H1 (cell line): ENCODE results near the gene VAMP4. TPM values are rescaled to one million over a fixed set of nuclear protein-coding genes. Genes with fewer than 3 reads are reported as not detected.

Source experiments
- CTCF ChIA-PET: fragments of 300-600 bp; sonication (Branson Sonifier 250); formaldehyde crosslinking; loops from one replicate; lab custom pipeline; 2021; ENCODE audit not compliant: partially characterized antibody; lab: Charles Lee
- POLR2A ChIA-PET: fragments of 300-600 bp; sonication (Branson Sonifier 250); formaldehyde crosslinking; loops from one replicate; lab custom pipeline; 2021; ENCODE audit warnings: inconsistent platforms; ENCODE audit not compliant: partially characterized antibody; lab: Charles Lee
- DNase-seq, 2 experiments: peaks; one replicate each; pipeline versions ENCODE4 v3.0.0 to v3.0.0-alpha.2; 2010 to 2022; ENCODE audit warnings: low spot score in 2 of 2, low read depth in 1 of 2, mixed read lengths in 1 of 2
- FAIRE-seq: peaks from 2 replicates; lab custom pipeline; 2011; peaks lifted over from hg19 to GRCh38; lab: Jason Lieb, UNC
- H2AFZ ChIP-seq: 2 replicates; pipeline ENCODE4 v1.8.1; 2012; ENCODE audit warnings: low read length, inconsistent platforms
- H2AK5ac ChIP-seq: 2 replicates; pipeline ENCODE4 v1.6.1; 2013; ENCODE audit warnings: low read depth, low read length
- H2BK120ac ChIP-seq: replicated peaks from 2 replicates; pipeline ENCODE3; 2013; ENCODE audit warnings: low read depth, low read length, inconsistent platforms
- H2BK12ac ChIP-seq: 2 replicates; pipeline ENCODE4 v1.6.1; 2013; ENCODE audit warnings: low read depth, low read length
- H2BK15ac ChIP-seq: 2 replicates; pipeline ENCODE4 v1.6.1; 2013; ENCODE audit warnings: low read length
- H2BK20ac ChIP-seq: 2 replicates; pipeline ENCODE4 v1.6.1; 2013; ENCODE audit warnings: low read length
- H2BK5ac ChIP-seq: 2 replicates; pipeline ENCODE4 v1.6.1; 2013; ENCODE audit warnings: low read depth, low read length
- H3K14ac ChIP-seq: 2 replicates; pipeline ENCODE4 v1.6.1; 2013; ENCODE audit warnings: inconsistent platforms; ENCODE audit not compliant: insufficient read length
- H3K18ac ChIP-seq: 2 replicates; pipeline ENCODE4 v1.6.1; 2013; ENCODE audit warnings: low read length; ENCODE audit errors: extremely low read depth
- H3K23ac ChIP-seq: 2 replicates; pipeline ENCODE4 v1.6.1; 2013; ENCODE audit warnings: inconsistent platforms; ENCODE audit not compliant: insufficient read length
- H3K23me2 ChIP-seq: 2 replicates; pipeline ENCODE4 v1.6.1; 2013; ENCODE audit warnings: low read depth, low read length
- H3K27ac ChIP-seq: 2 replicates; pipeline ENCODE4 v1.6.1; 2011; ENCODE audit warnings: low read depth, low read length, inconsistent platforms
- H3K27me3 ChIP-seq, 4 experiments: replicated peaks in 1 of 4; 1 replicate in 1 of 4; 2 replicates in 3 of 4; pipeline versions ENCODE4 v1.6.1 to v1.8.1; 2011 to 2013; ENCODE audit warnings: low read length in 3 of 4, mild to moderate bottlenecking in 3 of 4, inconsistent platforms in 2 of 4, mixed read lengths in 2 of 4, moderate library complexity in 1 of 4; ENCODE audit not compliant: control insufficient read depth in 3 of 4, insufficient read depth in 3 of 4; ENCODE audit errors: extremely low read depth in 1 of 4
- H3K36me3 ChIP-seq, 4 experiments: 2 replicates each; pipeline versions ENCODE4 v1.6.1 to v1.8.1; 2011 to 2013; ENCODE audit warnings: mild to moderate bottlenecking in 4 of 4, low read length in 3 of 4, moderate library complexity in 2 of 4, control low read depth in 1 of 4, inconsistent platforms in 1 of 4; ENCODE audit not compliant: insufficient read depth in 4 of 4, control insufficient read depth in 2 of 4
- H3K4ac ChIP-seq: replicated peaks from 2 replicates; pipeline ENCODE3; 2013; ENCODE audit warnings: low read length, low read depth, mixed read lengths, inconsistent platforms; ENCODE audit not compliant: insufficient read length
- H3K4me1 ChIP-seq, 4 experiments: replicated peaks in 1 of 4; 1 replicate in 1 of 4; 2 replicates in 3 of 4; pipeline versions ENCODE4 v1.6.1 to v1.8.1; 2011 to 2013; ENCODE audit warnings: low read length in 3 of 4, inconsistent platforms in 2 of 4, mixed read lengths in 1 of 4; ENCODE audit not compliant: insufficient read depth in 4 of 4, control insufficient read depth in 3 of 4
- H3K4me2 ChIP-seq, 2 experiments: 2 replicates each; pipeline versions ENCODE4 v1.6.1 to v1.8.1; 2011 to 2013; ENCODE audit warnings: low read depth in 2 of 2, low read length in 2 of 2, control low read depth in 1 of 2, inconsistent platforms in 1 of 2, mild to moderate bottlenecking in 1 of 2; ENCODE audit not compliant: insufficient read depth in 1 of 2
- H3K4me3 ChIP-seq, 4 experiments: fragments of 200-600, 300-600 bp in 1 of 4; sonication (generic), shearing (Covaris generic), sonication (Bioruptor Twin) in 1 of 4; 2 replicates each; pipeline versions ENCODE4 v1.5.1 to v1.8.1; 2011 to 2016; ENCODE audit warnings: low read length in 4 of 4, low read depth in 3 of 4, control low read depth in 2 of 4, inconsistent platforms in 2 of 4, mild to moderate bottlenecking in 2 of 4, mixed read lengths in 1 of 4, moderate library complexity in 1 of 4; ENCODE audit not compliant: insufficient read depth in 2 of 4; ENCODE audit errors: extremely low read depth in 1 of 4
- H3K56ac ChIP-seq: replicated peaks from 2 replicates; pipeline ENCODE3; 2013; ENCODE audit warnings: low read depth, mild to moderate bottlenecking, mixed read lengths, low read length, inconsistent platforms; ENCODE audit not compliant: insufficient read length
- H3K79me1 ChIP-seq: 2 replicates; pipeline ENCODE4 v1.6.1; 2013; ENCODE audit warnings: low read depth, low read length, control low read depth
- H3K79me2 ChIP-seq, 2 experiments: 2 replicates each; pipeline versions ENCODE4 v1.6.1 to v1.8.1; 2012 to 2013; ENCODE audit warnings: low read length in 2 of 2, mild to moderate bottlenecking in 2 of 2, inconsistent platforms in 1 of 2; ENCODE audit not compliant: insufficient read depth in 2 of 2, control insufficient read depth in 1 of 2
- H3K9ac ChIP-seq, 4 experiments: replicated peaks in 1 of 4; 1 replicate in 1 of 4; 2 replicates in 3 of 4; pipeline versions ENCODE4 v1.6.1 to v1.8.1; 2011 to 2013; ENCODE audit warnings: low read depth in 3 of 4, low read length in 3 of 4, control low read depth in 2 of 4, mild to moderate bottlenecking in 2 of 4, moderate library complexity in 2 of 4, inconsistent platforms in 1 of 4; ENCODE audit errors: extremely low read depth in 1 of 4
- H3K9me3 ChIP-seq, 2 experiments: 2 replicates each; pipeline versions ENCODE4 v1.6.1 to v1.8.1; 2012 to 2013; ENCODE audit warnings: mild to moderate bottlenecking in 2 of 2, moderate library complexity in 2 of 2, control low read depth in 1 of 2, inconsistent platforms in 1 of 2, low read depth in 1 of 2, low read length in 1 of 2, mixed read lengths in 1 of 2; ENCODE audit not compliant: insufficient read depth in 2 of 2
- H4K20me1 ChIP-seq, 2 experiments: replicated peaks in 1 of 2; 2 replicates each; pipeline versions ENCODE3 to v1.8.1; 2011 to 2013; ENCODE audit warnings: inconsistent platforms in 2 of 2, low read length in 2 of 2, mild to moderate bottlenecking in 1 of 2; ENCODE audit not compliant: insufficient read depth in 2 of 2, control insufficient read depth in 1 of 2
- H4K5ac ChIP-seq: 2 replicates; pipeline ENCODE4 v1.6.1; 2013; ENCODE audit warnings: low read length, low read depth, mixed read lengths, inconsistent platforms; ENCODE audit not compliant: insufficient read length
- H4K8ac ChIP-seq: 2 replicates; pipeline ENCODE4 v1.8.0; 2013; ENCODE audit warnings: mild to moderate bottlenecking, moderate library complexity, low read length, inconsistent platforms; ENCODE audit not compliant: insufficient read depth; ENCODE audit errors: extremely low read depth
- H4K91ac ChIP-seq: replicated peaks from 2 replicates; pipeline ENCODE3; 2013; ENCODE audit warnings: low read length, mixed read lengths, inconsistent platforms; ENCODE audit not compliant: insufficient read length
- CBX8 ChIP-seq: fragments of 300-800, 300-1000 bp; sonication (generic); IDR thresholded peaks from 2 replicates; pipeline ENCODE4 v1.7.1; 2016; ENCODE audit warnings: low read depth, low read length, borderline replicate concordance
- CHD1 ChIP-seq: IDR thresholded peaks from 2 replicates; pipeline ENCODE4 v1.6.1; 2012; ENCODE audit warnings: low read depth, low read length, improper control_type of control experiment
- FOSL1 ChIP-seq: IDR thresholded peaks from 2 replicates; pipeline ENCODE4 v1.6.1; 2011; ENCODE audit warnings: mild to moderate bottlenecking, low read depth, low read length, moderate library complexity; ENCODE audit not compliant: insufficient read depth
- KDM4A ChIP-seq: IDR thresholded peaks from one replicate; pipeline ENCODE4 v1.7.1; 2012; ENCODE audit warnings: low read depth, mild to moderate bottlenecking, moderate library complexity, low read length, inconsistent platforms; ENCODE audit not compliant: severe bottlenecking
- RBBP5 ChIP-seq: IDR thresholded peaks from 2 replicates; pipeline ENCODE4 v1.7.1; 2012; ENCODE audit warnings: low read depth, mild to moderate bottlenecking, inconsistent platforms, low read length, moderate library complexity, borderline replicate concordance
- RFX5 ChIP-seq: IDR thresholded peaks from 2 replicates; pipeline ENCODE4 v1.6.1; 2011; ENCODE audit warnings: low read depth, low read length, improper control_type of control experiment, borderline replicate concordance
- SIRT6 ChIP-seq: IDR thresholded peaks from one replicate; pipeline ENCODE4 v1.7.1; 2012; ENCODE audit warnings: low read length, inconsistent platforms
- SP1 ChIP-seq: IDR thresholded peaks from 2 replicates; pipeline ENCODE4 v1.6.1; 2011; ENCODE audit warnings: low read depth, low read length
- SRF ChIP-seq: IDR thresholded peaks from 2 replicates; pipeline ENCODE4 v1.6.1; 2011; ENCODE audit warnings: mild to moderate bottlenecking, low read depth, low read length, moderate library complexity
- TAF7 ChIP-seq: optimal IDR thresholded peaks from 2 replicates; pipeline ENCODE3; 2011; ENCODE audit warnings: low read depth, mild to moderate bottlenecking, inconsistent platforms, low read length, moderate library complexity, borderline replicate concordance
- WGBS, 2 experiments: shearing (Covaris generic) in 1 of 2; methylation state at CpG; one replicate each; pipeline versions ENCODE4 v1.1.6 to v1.1.7; 2013 to 2015; ENCODE audit warnings: low lambda C conversion rate in 2 of 2, mixed read lengths in 2 of 2, inconsistent platforms in 1 of 2, low coverage in 1 of 2, missing lambda C conversion rate in 1 of 2; ENCODE audit not compliant: insufficient replicate concordance in 2 of 2, insufficient coverage in 1 of 2, insufficient read length in 1 of 2; ENCODE audit errors: extremely low coverage in 1 of 2, missing lambda C conversion rate in 1 of 2; 5-methylcytosine and 5-hydroxymethylcytosine counted together
- polyA plus RNA-seq, 7 experiments: library from polyadenylated mRNA; depleted of rRNA in 3 of 7; stranded (reverse) in 5 of 7; unstranded in 2 of 7; fragments of >200 nt in 5 of 7; fragments of 200-250 nt in 2 of 7; gene quantifications; 1 replicate in 5 of 7; 2 replicates in 1 of 7; 4 replicates in 1 of 7; pipeline versions ENCODE4 v1.2.1 to v1.2.3, GENCODE V29; 2011 to 2013; ENCODE audit warnings: missing spikeins in 2 of 7, mixed read lengths in 2 of 7
- total RNA-seq: library from RNA; stranded (reverse); fragmentation: NEBNext Ultra II Directional; extraction: Animal tissue kit (Norgen Biotek cat#: 25700); gene quantifications from 2 replicates; pipeline ENCODE4 v1.2.1, GENCODE V29; 2021
- TF ChIP-seq, protein P1 (sequence below), 3 experiments: IDR thresholded peaks; 1 replicate in 2 of 3; 2 replicates in 1 of 3; pipeline versions ENCODE4 v1.5.1 to v1.6.1; 2011; ENCODE audit warnings: low read length in 3 of 3, mild to moderate bottlenecking in 3 of 3, inconsistent platforms in 2 of 3, low read depth in 1 of 3, moderate library complexity in 1 of 3; ENCODE audit not compliant: insufficient read depth in 1 of 3; ENCODE audit errors: control extremely low read depth in 1 of 3

Gene VAMP4
- total and polyA plus RNA-seq, 2 of the 8 experiments (the other 6 are each of a cell fraction or from before 2014, with no cell fraction given), result 1.6 to 13.9 TPM

DNA sequence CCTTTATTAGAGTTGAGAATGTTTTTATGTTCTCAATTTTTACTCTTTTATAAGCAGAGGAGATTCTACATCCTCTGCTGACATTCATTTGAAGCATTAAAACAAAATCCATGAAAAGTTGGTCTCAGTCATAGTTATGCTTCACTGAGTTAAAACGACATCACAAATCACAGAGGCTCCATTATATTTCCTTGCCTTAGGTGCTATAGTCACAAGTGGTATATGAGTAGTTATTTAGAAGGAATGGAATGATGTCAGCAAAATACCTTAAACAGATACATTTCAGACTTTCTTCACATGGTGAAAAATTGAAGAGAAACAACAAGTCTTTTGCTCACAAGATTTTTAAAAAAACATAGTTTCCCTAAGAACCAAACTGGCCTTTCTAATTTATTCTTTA, 27.9 kb upstream of the VAMP4 start:
- no peaks in the 10 kb centered on the region for H3K79me2 ChIP-seq
- no peaks in the 10 kb centered on the region for H3K23me2 ChIP-seq
- no peak overlapping the region for H2BK5ac ChIP-seq
- H3K18ac ChIP-seq, result no peak overlapping the region
- no peak overlapping the region for H3K56ac ChIP-seq
- H2BK20ac ChIP-seq, result no peak overlapping the region
- no peak overlapping the region for H4K5ac ChIP-seq
- no peak overlapping the region for H2BK15ac ChIP-seq
- no peak overlapping the region for H3K14ac ChIP-seq
- WGBS, 2 experiments, result 92% methylated on average over 1 of the region's 1 CpG; no CpG with 5 or more reads in 1 of the 2 experiments
- no peaks in the 10 kb centered on the region for H3K79me1 ChIP-seq
- H2AK5ac ChIP-seq, result no peak overlapping the region
- H3K4me2 ChIP-seq, result no peak overlapping the region
- no peak overlapping the region for H3K9ac ChIP-seq
- H2BK12ac ChIP-seq, result no peak overlapping the region
- no peak overlapping the region for H3K23ac ChIP-seq
- H3K4me1 ChIP-seq, result no peaks in the 10 kb centered on the region
- H3K27ac ChIP-seq, result no peak overlapping the region
- no peak overlapping the region for H3K4me3 ChIP-seq
- DNase-seq, result no peak
- H3K4ac ChIP-seq, result no peak overlapping the region
- no peak overlapping the region for H4K91ac ChIP-seq
- no peaks in the 10 kb centered on the region for H3K27me3 ChIP-seq
- no peaks in the 10 kb centered on the region for H4K20me1 ChIP-seq
- H2AFZ ChIP-seq, result no peak overlapping the region
- CTCF ChIA-PET, result no interaction called here
- POLR2A ChIA-PET, result no interaction called here
- no peak overlapping the region for H4K8ac ChIP-seq
- H2BK120ac ChIP-seq, result no peak overlapping the region
- no peaks in the 10 kb centered on the region for H3K9me3 ChIP-seq
- no peak for FAIRE-seq
- no peaks in the 10 kb centered on the region for H3K36me3 ChIP-seq
- TF ChIP-seq TAF7 (no peak), RFX5 (no peak), KDM4A (no peak), SRF (no peak), SP1 (no peak), FOSL1 (no peak), RBBP5 (no peak), CHD1 (no peak), CBX8 (no peak), SIRT6 (no peak)
- TF ChIP-seq, protein P1, sequence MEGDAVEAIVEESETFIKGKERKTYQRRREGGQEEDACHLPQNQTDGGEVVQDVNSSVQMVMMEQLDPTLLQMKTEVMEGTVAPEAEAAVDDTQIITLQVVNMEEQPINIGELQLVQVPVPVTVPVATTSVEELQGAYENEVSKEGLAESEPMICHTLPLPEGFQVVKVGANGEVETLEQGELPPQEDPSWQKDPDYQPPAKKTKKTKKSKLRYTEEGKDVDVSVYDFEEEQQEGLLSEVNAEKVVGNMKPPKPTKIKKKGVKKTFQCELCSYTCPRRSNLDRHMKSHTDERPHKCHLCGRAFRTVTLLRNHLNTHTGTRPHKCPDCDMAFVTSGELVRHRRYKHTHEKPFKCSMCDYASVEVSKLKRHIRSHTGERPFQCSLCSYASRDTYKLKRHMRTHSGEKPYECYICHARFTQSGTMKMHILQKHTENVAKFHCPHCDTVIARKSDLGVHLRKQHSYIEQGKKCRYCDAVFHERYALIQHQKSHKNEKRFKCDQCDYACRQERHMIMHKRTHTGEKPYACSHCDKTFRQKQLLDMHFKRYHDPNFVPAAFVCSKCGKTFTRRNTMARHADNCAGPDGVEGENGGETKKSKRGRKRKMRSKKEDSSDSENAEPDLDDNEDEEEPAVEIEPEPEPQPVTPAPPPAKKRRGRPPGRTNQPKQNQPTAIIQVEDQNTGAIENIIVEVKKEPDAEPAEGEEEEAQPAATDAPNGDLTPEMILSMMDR (IDR thresholded peaks at IDR 0.05; ENCODE audit: control extremely low read depth in 1 of 3, insufficient read depth in 1 of 3, low read depth in 1 of 3, low read length in 3 of 3), result no peak
